Inflammatory macrophage treated with lipopolysaccharide for 4 hours (primary cell): ENCODE measurements around the gene AP4S1.

Experiments used
- DNase-seq: peaks from one replicate; pipeline ENCODE4 v3.0.0-alpha.2; 2020

AP4S1 gene

DNA sequence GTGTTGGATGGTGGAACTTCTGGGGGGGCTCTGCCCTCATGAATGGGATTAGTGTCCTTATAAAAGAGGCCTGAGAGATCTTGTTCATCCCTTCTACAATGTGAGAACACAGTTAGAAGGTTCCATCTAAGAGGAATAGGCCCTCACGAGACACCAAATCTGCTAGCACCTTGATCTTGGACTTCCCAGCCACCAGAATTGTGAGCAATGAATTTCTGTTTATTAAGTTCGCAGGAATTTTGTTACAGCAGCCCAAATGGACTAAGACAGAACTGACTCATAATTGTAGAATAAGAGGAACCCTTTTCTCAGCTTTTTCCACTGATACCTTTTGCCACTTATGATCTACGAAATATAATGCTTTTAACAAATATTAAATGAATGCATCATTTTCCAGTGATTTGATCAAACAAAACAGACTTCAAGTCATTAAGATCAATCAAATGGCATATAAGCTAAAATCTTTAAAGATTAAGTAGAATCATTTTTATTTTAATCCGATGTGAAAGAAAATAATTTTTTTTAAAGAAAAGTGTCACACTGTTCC lies 113.9 kb downstream of the AP4S1 start:
- DNase-seq = no peak

GRCh38 chr14:31142455-31143087 lies 117.1 kb downstream of the AP4S1 start:
- DNase-seq = no peak
